NCI-H1436 treated with DMSO at 0.1 percent for 48 hours (cell line): ENCODE measurements around the gene TRAPPC14.
A peak's percentile ranks its signal among the peaks of the same experiment; 100 is the strongest.

Source experiments
- DNase-seq: peaks from one replicate; lab custom pipeline; 2025; lab: John Stamatoyannopoulos, UW

The TRAPPC14 gene

GRCh38 chr7:100124301-100125230, 34.0 kb downstream of the TRAPPC14 start:
- no peak for DNase-seq

GRCh38 chr7:100122568-100122967, 36.0 kb downstream of the TRAPPC14 start:
- DNase-seq, result no peak

GRCh38 chr7:100122067-100122466, 36.5 kb downstream of the TRAPPC14 start:
- DNase-seq, result peak; percentile 40

GRCh38 chr7:100120733-100121036, 37.8 kb downstream of the TRAPPC14 start:
- no peak for DNase-seq

DNA sequence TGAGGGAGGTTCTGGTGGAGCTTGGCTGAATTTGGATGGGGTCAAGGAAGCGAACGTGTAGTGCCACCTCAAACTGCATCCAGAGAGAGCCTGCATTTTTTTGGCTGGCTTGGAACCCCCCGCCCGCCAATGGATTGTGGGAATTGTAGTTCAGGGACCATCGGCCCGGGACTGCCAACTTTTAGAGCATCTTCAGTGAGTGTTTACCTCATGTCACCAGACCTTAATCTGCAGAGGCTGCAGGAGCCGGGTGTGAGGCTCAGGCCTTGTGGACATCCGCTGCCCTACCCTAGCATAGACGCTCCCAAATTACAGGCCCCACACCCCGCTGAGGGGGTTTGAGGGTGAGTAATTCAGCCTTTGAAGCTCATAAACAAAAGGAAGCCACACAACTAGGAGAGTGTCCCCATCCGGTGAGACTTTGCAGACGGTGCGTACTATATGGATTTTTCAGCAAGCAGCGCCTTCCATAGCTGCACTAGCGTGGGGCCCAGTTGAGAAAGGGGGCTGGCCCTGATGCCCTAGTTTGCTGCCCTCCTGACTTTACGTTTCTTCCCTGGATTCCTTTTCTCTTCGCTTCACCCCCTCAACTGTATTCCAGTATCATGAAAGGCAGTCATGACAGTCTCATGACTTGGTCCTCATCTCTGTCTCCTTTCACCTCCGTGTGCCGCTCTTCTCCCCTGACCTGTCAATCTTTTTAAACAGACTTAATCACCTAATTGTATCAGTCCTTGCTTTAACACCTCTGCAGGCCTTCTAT, 38.4 kb downstream of the TRAPPC14 start:
- DNase-seq, result no peak

GRCh38 chr7:100119072-100119969, 39.2 kb downstream of the TRAPPC14 start, which contains the start of the genes CNPY4 and TAF6:
TSS of gene CNPY4 (plus strand) at chr7:100119634. CDS start at chr7:100119745, 111 bp downstream.
TSS of gene TAF6 (minus strand) at chr7:100119358. CDS start at chr7:100114209, 5,149 bp downstream.
- DNase-seq, result peak; percentile 81

- no peak for DNase-seq
These were observed 40.0 kb downstream of the TRAPPC14 start for GRCh38 chr7:100118388-100119071.

- no peak for DNase-seq
These were observed 43.5 kb downstream of the TRAPPC14 start for GRCh38 chr7:100115026-100115425.

- no peak for DNase-seq
These were observed 46.6 kb downstream of the TRAPPC14 start for GRCh38 chr7:100111914-100112313.

GRCh38 chr7:100111156-100111555, 47.4 kb downstream of the TRAPPC14 start:
- DNase-seq, result no peak

GRCh38 chr7:100109521-100110163, 48.9 kb downstream of the TRAPPC14 start:
- no peak for DNase-seq

- no peak for DNase-seq
These were observed 50.6 kb downstream of the TRAPPC14 start for GRCh38 chr7:100107890-100108289.

GRCh38 chr7:100107125-100107737, 51.3 kb downstream of the TRAPPC14 start:
- DNase-seq, result no peak

- DNase-seq, result no peak
These were observed 51.9 kb downstream of the TRAPPC14 start for GRCh38 chr7:100106633-100107032.

- no peak for DNase-seq
These were observed 53.0 kb downstream of the TRAPPC14 start for GRCh38 chr7:100105534-100105933.
